GM23338 (cell line): ENCODE measurements around the gene PDXK.

Experiments used
- CREB1 ChIP-seq: fragments of 250-450 bp; sonication (Bioruptor Pico); IDR thresholded peaks from 2 replicates; pipeline ENCODE4 v1.5.0; 2020; ENCODE audit warnings: low read depth, mild to moderate bottlenecking, moderate library complexity
- ETS1 ChIP-seq: IDR thresholded peaks from 2 replicates; pipeline ENCODE4 v1.6.1; 2016; ENCODE audit warnings: antibody characterized with exemption
- EZH2 ChIP-seq: fragments of 200-600 bp; sonication (generic); IDR thresholded peaks from one replicate; pipeline ENCODE4 v1.8.0; 2017; ENCODE audit warnings: antibody characterized with exemption, mild to moderate bottlenecking, low read depth; ENCODE audit not compliant: unreplicated experiment
- EZH2phosphoT487 ChIP-seq: fragments of 200-600 bp; sonication (generic); IDR thresholded peaks from one replicate; pipeline ENCODE4 v1.8.1; 2018; ENCODE audit warnings: antibody characterized with exemption; ENCODE audit not compliant: unreplicated experiment
- JUNB ChIP-seq: IDR thresholded peaks from one replicate; pipeline ENCODE4 v1.6.1; 2016; ENCODE audit warnings: antibody characterized with exemption; ENCODE audit not compliant: unreplicated experiment
- NANOG ChIP-seq: IDR thresholded peaks from 2 replicates; pipeline ENCODE4 v1.6.1; 2016; ENCODE audit warnings: antibody characterized with exemption, borderline replicate concordance
- POLR2AphosphoS5 ChIP-seq: IDR thresholded peaks from 2 replicates; pipeline ENCODE4 v1.6.1; 2016; ENCODE audit warnings: antibody characterized with exemption, low read depth
- REST ChIP-seq: IDR thresholded peaks from one replicate; pipeline ENCODE4 v1.6.1; 2018; ENCODE audit warnings: antibody characterized with exemption; ENCODE audit not compliant: unreplicated experiment
- STAT1 ChIP-seq: IDR thresholded peaks from one replicate; pipeline ENCODE4 v1.6.1; 2016; ENCODE audit warnings: antibody characterized with exemption; ENCODE audit not compliant: unreplicated experiment
- ZNF331 ChIP-seq: fragments of 250-450 bp; sonication (Bioruptor Pico); IDR thresholded peaks from 2 replicates; pipeline ENCODE4 v1.5.0; 2020; ENCODE audit warnings: low read depth, mild to moderate bottlenecking, moderate library complexity
- TF ChIP-seq, protein P1 (sequence below), 2 experiments: fragments of 200-600 bp in 1 of 2; sonication (generic) in 1 of 2; conservative IDR thresholded peaks; 2 replicates each; pipeline versions ENCODE4 v1.5.1 to v1.6.1; 2016 to 2017; ENCODE audit warnings: antibody characterized with exemption in 2 of 2, low read depth in 2 of 2, mild to moderate bottlenecking in 2 of 2, moderate library complexity in 1 of 2

DNA sequence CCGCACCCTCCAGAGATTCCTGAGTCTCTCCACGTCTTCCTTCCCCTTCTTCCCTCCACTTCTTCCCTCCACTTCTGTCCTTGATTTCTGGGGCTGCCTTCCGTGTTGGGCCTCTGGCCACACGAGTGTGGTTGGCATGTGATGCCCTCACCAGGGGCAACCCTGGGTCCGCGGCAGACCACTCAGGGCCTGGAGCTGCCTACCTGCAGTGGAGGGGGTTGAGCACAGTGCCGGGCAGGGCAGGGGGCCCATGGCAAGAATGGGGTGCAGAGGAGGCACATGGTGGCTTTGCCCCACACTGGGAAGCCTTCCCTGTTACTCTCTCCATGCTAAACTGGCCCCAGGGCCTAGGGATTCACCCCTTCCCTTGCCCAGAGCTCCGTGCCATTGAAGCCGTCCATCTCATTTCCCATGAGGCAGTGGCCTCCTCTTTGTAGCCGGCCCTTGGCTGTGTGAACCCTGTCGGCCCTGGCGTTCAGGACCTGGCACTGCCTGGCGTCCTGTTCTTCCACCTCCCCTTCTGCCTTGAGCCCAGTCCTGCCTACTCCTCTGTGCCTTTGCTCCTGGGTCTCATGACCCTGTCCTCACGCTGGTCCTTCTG is 83.9 kb downstream of the PDXK start:
- TF ChIP-seq, protein P1, sequence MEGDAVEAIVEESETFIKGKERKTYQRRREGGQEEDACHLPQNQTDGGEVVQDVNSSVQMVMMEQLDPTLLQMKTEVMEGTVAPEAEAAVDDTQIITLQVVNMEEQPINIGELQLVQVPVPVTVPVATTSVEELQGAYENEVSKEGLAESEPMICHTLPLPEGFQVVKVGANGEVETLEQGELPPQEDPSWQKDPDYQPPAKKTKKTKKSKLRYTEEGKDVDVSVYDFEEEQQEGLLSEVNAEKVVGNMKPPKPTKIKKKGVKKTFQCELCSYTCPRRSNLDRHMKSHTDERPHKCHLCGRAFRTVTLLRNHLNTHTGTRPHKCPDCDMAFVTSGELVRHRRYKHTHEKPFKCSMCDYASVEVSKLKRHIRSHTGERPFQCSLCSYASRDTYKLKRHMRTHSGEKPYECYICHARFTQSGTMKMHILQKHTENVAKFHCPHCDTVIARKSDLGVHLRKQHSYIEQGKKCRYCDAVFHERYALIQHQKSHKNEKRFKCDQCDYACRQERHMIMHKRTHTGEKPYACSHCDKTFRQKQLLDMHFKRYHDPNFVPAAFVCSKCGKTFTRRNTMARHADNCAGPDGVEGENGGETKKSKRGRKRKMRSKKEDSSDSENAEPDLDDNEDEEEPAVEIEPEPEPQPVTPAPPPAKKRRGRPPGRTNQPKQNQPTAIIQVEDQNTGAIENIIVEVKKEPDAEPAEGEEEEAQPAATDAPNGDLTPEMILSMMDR (conservative IDR thresholded peaks at IDR 0.05; ENCODE audit: low read depth in 2 of 2), result no peak
- TF ChIP-seq EZH2, result no peak
- no peak for TF ChIP-seq EZH2phosphoT487
- 0 out of 2 replicates have a peak, but pooled peaks have one; percentile 6 for TF ChIP-seq POLR2AphosphoS5
- TF ChIP-seq JUNB, result no peak
- TF ChIP-seq ETS1, result no peak
- TF ChIP-seq REST, result no peak
- TF ChIP-seq CREB1, result no peak
- TF ChIP-seq STAT1, result no peak
- TF ChIP-seq ZNF331 (CRISPR knock-in tag), result no peak
- TF ChIP-seq NANOG, result no peak
